Mesenteric fat pad (tissue), 1 donor: Measurements from ENCODE around the gene FRMPD3. TPM values are rescaled to one million over a fixed set of nuclear protein-coding genes. Genes with fewer than 3 reads are reported as not detected.

Source experiments
- DNase-seq: peaks from one replicate; pipeline ENCODE4 v3.0.0-alpha.2; 2020; ENCODE audit warnings: low spot score
- total RNA-seq: library from RNA; stranded (reverse); fragmentation: NEBNext Ultra II Directional; extraction: Animal tissue kit (Norgen Biotek cat#: 25700); gene quantifications from one replicate; pipeline ENCODE4 v1.2.1, GENCODE V29; 2021
- donor health status: DM: yes; HTN: yes; CAD: no.

FRMPD3 gene
- total RNA-seq, 1 donor from 2014 or later: 0.13 TPM

GRCh38 chrX:107477406-107477805 is 28.0 kb downstream of the FRMPD3 start:
- DNase-seq: no peak

GRCh38 chrX:107480272-107480671 is 30.8 kb downstream of the FRMPD3 start:
- DNase-seq: no peak

GRCh38 chrX:107482046-107482445 is 32.6 kb downstream of the FRMPD3 start:
- no peak for DNase-seq

GRCh38 chrX:107484002-107484726 is 34.7 kb downstream of the FRMPD3 start:
- no peak for DNase-seq

- no peak for DNase-seq
Measured at GRCh38 chrX:107485013-107485412, 35.6 kb downstream of the FRMPD3 start.

- no peak for DNase-seq
Measured at GRCh38 chrX:107493141-107493540, 43.7 kb downstream of the FRMPD3 start.

- no peak for DNase-seq
Measured at GRCh38 chrX:107496786-107497185, 47.3 kb downstream of the FRMPD3 start.

Other genes with a start within 250 kb of the FRMPD3 start
- not detected for gene NUP62CL, start 243.2 kb upstream of the FRMPD3 start, total RNA-seq
- gene DNAAF6, start 243.0 kb upstream of the FRMPD3 start, total RNA-seq: not detected
- 27.6 TPM for gene PRPS1, start 178.9 kb downstream of the FRMPD3 start, total RNA-seq